GM19397 (cell line): Measurements from ENCODE around the gene TMPRSS2.

Source experiments
- ATAC-seq: cut with Tn5 transposase; IDR thresholded peaks from one replicate; pipeline ENCODE4 v1.9.1; 2021; ENCODE audit warnings: mild to moderate bottlenecking, moderate library complexity; ENCODE audit not compliant: unreplicated experiment

TMPRSS2 gene

DNA sequence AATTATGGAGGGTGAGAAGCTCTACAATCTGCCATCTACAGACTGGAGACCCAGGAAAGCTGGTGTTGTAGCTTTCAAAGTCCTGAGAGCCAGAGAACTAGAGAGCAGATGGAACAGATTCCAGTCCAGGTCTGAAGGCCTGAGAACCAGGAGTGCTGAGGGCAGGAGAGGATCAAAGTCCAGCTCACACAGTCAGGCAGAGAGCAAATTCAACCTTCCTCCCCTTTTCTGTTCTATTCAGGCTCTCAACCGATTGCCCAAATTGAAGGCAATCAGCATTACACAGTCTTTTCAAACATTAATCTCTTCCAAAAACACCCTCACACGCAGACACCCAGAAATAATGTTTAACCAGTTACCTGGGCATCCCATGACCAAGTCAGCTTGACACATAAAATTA is 2.5 kb upstream of the TMPRSS2 start:
- ATAC-seq: no peak

DNA sequence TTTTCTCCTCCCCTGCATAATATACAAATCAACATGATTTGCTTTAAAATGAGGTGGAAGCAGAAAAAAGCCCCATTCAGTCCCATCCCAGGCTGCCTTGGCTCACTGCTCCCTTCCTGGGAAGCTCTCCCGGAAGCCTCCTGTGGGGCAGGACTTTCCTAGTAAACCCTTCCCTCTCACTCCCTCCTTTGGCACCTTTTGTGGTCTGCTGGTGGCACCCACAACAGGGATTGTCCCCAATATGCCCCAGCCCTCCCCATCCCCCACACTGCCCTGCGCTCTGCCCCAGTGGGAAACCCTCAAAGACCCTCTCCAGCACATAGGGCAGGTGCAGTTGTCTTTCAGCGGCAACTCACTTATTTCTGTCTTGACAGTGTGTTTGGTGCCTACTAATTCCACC is 1.8 kb upstream of the TMPRSS2 start:
- no peak for ATAC-seq

DNA sequence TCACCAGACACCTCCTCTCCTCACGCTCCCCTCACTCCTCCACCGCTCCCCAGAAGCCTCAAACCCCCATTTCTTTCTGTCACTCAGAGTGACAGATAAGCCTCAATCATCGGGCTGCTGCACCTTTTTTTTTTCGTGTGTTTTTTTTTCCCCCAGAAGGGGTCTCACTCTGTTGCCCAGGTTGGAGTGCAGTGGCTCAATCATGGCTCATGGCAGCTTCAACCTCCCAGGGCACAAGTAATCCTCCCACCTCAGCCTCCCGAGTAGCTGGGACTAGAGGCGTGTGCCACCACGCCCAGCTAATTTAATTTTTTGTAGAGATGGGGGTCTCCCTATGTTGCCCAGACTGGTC is 1.2 kb upstream of the TMPRSS2 start:
- no peak for ATAC-seq

DNA sequence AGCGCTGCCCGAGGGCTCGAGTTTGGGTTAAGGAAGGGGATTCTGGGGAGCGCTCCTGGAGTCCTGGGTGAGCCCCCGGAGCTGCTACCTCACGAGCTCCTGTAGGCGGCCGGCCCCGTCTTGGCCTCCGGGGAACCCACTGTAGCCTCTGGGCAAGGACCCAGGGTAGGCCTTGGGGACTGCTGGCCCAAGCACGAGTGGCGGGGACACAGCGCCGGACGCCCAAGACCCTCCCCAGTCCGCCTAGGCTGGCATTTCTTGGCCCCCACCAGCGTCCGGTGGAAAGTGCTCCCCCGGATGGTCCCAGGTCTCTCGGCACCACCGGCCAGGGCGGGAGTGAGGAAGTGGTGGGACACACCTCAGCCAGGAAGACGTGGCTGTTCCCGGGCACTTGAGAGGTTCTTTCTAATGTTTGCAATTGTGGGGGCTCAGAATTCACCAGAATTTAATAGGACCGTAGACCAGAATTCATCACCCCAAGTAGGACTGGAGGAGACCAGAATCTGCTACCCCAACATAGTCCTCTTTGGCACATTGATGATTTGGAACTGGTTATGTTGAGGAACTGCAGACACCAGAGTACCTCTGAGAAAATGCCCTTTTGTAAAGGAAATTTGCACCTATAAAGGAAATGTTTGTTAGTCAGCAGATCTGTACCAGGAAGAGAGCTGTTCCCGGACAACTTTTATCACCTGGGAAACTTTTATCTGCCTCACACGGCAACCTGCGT is 622 bp upstream of the TMPRSS2 start:
- no peak for ATAC-seq

DNA sequence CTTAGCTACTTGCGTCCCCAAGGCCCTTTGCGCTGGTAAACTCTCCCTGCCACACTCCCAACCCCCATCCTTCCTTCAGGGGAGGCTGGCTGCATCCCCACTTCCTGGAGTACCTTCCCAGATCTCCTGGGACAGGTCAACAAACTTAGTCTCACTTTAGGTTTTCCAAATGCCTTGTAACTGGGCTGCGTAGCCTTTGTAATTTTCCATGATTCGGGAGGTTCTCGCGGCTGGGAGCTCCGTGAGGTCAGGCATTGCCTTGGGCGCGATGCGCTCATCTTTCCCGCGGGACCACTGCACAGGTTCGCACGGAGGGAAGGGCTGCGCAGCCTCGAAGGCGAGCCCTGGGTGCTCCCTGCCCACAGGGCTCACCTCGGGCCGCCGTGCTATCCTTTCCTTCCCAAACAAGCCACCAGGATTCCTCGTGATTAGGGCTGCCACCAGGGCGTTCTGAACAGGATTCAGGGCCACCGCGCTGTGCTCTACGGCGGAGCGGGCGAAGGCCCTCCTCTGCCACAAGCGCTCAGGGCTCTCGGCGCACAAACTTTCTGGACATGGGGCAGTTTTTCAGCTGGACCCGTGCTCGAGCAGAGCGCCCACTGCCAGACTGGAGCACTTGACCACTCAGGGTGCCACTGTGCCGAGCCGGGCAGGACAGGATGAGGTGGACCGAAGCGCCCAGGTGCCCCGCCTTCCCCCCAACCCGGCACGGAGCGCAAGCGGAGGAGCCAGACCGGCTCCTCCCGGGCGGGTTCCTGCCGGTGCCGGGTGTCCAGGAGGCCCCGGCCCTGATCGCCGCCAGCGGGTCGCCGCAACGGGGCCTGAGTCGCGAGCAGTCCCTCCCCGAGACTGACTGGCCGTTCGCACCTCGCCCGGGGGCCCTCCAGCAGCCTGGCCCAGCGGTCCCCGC is 1.1 kb downstream of the TMPRSS2 start:
- ATAC-seq: no peak

DNA sequence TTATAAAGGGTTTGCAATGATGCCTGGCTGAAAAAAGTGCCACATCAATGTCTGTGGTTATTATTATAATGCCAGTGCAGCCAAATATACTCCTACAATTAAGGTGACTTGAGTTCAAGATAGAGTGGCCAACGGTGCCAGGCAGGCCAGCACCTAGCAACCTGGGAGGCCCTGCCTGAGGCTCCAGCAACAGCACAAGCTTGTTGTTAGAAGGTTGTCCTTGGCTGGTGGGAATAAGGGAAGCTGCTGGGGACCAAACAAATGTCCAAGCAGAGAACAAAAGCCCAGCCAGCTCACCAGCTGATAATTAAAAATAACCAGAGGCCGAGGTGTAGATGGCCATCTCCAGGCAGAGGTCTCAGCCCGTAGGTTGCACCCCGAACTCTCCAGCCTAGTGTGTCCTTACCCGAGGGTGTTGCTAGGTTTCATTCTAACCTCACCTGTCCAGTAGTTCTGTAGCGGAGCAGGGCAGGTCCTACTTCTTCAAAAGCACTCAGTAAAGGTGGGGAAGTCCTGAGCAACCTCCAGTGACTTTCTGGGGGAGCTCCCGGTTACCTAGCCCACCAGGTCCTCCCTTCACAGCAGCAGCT is 1.9 kb downstream of the TMPRSS2 start:
- ATAC-seq: no peak

DNA sequence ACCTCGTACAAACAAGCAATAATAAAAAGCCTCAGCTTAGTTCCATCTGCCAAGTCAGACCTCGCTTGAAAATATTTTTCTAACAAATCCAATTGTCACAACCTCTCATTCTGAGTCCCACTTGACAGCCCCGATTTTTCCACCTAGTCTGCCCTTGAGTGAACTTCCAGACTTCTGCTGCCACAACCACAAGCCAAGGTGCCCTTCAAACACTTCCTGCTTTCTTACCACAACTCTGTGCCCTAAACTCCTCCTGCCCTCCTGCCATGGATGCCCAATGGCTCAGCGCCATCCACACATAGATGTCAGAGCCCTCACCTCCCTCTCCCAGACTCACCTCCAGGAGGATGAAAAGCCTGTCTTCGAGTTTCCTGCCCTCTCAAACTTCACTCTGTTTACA is 3.9 kb downstream of the TMPRSS2 start:
- ATAC-seq: no peak

DNA sequence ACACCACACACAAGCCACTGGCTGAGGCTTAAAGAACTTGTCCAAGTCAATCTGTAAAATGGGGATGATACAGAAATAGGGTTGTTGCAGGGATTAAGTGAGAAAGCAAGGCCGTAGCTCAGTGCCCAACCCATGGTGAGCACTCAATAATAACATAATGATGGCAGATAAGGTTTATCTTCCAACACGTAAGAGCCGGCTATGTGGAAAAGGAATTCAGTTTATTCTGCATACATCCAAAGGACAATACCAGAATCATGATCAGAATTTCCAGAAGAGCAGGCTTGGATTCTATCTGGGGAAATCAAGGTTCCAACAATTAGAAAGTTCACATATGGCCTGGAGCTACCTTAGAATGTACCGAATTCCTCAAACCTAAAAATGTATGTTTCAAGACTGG is 4.6 kb downstream of the TMPRSS2 start:
- ATAC-seq: no peak

DNA sequence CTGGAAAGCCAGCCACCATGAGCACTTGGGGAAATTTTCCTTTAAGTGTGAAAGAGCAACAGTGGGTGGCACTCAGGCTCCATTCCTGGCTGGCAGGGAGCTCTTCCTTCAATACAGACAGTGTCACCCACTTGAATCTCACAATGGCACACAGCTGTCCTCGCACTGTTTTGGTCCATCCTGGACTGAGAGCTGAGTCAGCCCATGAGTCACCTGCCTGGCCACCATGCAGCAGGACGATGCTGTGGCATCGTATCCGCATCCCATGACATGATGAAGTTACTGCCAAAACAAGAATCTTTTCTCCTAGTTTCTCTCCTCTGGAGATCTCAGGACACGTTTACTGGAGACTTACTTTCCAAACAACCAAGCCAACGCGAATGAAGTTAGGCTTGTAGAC is 6.0 kb downstream of the TMPRSS2 start:
- ATAC-seq: no peak

DNA sequence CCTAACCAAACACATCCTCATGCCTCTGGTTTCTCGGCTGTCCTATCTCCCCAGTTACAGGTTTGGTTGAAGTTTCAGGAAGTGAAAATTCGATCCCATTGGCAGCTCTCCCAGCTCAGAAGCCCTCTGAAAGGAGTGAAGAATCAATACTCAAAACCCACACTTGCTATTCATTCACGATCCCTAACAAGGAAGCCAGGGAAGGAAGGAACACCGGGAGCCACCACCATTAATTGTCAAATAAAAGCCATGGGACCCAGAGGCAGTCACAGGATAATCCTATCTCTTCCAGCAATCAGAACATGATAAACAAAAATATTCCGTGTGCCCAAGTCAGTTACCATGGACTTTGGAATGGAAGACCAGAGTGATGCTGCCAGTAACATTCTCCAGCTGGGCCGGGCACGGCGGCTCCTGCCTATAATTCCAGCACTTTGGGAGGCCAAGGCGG is 7.0 kb downstream of the TMPRSS2 start:
- ATAC-seq: no peak

DNA sequence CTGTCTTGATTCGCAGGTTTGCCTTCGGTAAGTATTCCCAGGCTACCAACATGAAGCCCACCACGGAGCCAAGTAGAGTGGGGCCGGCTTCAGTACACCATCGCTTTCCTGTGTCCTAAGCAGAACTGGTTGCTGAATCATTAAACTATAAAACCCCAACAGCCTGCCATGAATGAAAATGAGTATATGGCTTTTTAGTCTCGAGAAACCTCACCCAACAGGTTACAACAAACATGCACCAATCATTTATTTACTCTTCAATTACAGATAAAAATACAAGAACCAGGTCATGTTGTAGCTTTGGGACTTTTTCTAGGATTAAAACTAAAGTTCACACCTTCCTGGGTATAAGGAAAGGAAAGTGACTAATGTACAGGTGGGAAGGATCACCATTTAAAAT is 7.6 kb downstream of the TMPRSS2 start:
- ATAC-seq: no peak

DNA sequence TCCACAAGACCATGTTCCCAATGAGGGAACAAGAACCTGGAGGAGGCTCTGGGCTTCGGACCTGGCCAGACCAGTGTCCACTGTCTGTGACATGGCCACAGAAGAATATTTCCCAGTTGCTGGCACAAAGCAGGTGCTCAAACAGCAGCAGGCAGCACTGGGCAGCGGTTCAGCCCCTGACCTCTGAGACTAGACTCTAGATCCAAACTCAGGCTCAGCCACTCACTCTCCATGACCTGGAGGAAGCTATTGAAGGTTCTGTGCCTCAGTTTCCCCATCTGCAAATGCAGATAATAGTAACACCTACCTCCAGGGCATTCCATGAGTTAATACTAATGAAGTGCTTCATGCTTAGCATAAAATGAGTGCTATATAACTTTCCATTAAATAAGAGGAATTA is 8.0 kb downstream of the TMPRSS2 start:
- no peak for ATAC-seq

DNA sequence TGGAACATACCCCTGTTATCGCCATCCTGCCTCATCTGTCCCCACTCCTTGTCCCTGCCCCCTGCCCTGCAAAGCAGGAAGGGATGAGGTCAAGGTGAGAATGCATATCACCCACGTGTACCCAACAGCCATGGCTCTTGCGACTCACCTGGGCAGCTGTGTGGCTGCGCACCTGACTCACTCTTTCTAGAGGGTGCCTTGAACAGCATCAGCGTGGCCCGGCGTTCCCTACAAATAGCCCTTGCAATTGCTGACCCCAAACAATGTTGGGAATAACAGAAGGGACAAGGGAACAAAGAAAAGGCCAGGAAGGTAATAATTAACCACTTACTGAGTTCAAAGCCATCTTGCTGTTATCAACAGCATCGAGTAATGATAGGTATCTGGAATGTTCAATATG is 10.2 kb downstream of the TMPRSS2 start:
- no peak for ATAC-seq

DNA sequence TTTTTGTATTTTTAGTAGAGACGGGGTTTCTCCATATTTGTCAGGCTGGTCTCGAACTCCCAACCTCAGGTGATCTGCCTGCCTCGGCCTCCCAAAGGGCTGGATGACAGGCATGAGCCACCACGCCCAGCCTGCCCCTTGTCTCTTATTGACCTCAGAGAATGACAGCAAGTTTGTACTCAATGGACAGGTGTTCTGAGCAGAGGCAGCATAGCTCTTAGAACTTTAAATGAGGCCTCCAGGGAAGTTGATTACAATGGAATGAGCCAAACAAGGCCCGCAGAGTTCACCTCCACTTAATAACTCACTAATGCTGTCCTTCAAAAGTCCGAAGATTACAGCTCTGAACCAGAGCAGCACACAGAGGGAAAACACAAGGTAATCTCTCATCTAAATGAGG is 10.9 kb downstream of the TMPRSS2 start:
- ATAC-seq: no peak

DNA sequence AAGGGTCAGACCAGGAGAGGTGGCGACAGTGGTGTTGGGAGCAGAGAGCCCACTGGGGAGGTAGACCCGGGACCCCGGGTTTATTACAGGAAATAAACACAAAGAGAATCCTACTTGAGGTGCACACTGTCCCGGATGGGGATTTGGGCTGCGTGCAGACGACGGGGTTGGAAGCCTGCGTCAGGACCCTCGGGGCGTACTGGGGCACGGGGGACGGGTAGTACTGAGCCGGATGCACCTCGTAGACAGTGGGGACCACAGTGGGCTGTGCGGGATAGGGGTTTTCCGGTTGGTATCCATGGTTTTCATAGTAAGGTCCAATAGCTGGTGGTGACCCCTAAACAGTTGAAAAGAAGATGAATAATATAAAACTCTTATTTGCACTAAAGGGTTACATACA is 13.7 kb downstream of the TMPRSS2 start:
- no peak for ATAC-seq

DNA sequence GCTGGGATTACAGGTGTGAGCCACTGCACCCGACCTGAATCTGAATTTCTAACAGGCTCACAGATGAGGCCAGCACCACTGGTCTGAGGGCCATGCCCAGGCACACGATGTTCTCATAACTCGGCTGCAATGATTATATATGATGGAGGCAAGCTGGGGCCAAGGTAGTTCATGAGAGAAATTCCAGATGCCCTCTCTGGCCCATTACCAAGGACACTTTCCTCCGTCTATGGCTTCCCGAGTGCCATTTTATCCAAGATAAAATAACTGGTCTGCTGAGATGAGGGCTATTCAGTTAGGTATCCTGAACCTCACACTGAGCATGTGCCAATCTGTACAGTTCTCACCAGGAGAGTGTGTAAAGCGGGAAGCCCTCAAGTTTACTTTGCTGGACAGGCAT is 16.5 kb downstream of the TMPRSS2 start:
- no peak for ATAC-seq

DNA sequence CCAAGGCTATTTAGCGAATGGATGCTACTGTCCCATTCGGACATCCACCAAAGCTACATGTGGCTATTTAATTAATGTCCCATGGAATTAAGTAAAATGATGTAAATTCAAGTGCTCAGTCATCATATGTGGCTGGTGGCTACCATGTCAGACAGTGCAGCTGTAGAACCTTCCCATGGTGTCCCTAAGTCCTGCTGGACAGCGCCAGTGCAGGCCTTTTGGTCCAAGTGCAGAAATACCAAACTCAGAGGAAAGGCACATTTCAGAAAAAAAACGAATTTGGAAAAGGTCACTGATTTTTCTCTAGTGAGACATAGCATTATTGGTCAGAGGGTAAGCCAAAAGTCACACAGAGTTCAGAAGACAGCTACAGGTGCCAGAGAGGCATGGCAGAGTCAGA is 17.6 kb downstream of the TMPRSS2 start:
- no peak for ATAC-seq

DNA sequence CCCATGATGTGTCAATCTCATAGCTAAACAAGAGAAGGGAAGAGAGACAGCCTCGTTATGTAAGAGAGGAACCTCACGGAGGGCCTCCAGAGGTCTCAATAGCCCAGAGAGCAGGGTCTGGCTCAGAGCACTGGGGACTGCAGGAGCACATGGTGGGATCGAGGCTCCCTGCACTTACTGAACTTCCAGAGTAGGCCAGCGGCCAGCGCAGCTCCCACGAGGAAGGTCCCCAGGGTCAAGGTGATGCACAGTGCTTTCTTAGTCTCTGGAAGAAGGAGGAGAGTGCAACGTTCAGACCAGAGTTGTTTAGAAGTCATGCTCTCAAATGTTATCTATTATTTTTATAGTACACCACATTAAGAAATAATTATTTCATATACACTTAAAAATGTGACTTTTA is 18.6 kb downstream of the TMPRSS2 start:
- no peak for ATAC-seq

DNA sequence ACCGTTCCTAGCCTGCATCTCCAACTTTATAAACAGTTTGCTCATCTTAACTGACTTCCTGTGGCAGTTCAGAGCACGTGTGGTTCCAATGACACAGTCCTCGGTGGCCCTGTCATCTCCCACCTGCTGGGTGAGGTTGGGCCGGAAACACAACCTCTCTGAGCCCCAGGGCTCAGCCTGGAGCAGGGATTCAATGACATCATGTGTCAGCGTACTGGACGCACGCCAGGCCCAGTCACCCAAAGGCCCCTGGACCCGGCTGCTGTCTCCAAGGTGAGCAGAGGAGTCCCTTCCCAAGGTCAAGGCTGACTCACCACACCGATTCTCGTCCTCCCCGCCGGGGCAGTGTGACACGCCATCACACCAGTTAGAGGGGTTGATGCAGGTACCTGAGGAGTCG is 19.9 kb downstream of the TMPRSS2 start:
- ATAC-seq: no peak

DNA sequence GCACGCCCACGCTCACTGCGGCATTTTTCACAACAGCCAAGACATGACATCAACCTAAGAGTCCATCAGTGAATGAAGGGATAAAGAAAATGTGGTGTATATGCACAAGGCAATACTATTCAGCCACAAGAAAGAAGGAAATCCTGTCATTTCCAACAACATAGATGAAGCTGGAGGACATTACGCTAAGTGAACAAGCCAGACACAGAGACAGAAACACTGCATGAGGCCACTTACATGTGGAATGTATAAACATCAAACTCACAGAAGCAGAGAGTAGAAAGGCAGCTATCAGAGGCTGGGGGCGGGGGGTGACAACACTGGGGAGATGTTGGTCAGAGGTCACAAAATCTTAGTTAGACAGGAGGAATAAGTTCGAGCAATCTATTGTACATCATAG is 20.9 kb downstream of the TMPRSS2 start:
- no peak for ATAC-seq

DNA sequence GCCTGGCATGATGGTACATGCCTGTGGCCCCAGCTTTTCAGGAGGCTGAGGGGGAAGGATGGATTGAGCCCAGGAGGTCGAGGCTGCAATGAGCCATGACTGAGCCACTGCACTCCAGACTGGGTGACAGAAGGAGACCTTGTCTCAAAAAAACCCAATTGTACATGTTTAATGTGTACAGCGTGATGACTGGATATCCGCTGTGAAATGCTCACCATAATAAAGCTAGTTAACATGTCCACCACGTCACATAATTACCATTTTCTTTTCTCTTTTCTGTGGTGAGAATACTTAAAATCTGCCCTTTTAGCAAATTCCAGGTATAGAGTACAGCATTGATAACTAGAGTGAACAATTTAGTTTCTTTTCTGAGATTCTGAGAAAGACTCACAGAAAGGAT is 24.0 kb downstream of the TMPRSS2 start:
- ATAC-seq: no peak

DNA sequence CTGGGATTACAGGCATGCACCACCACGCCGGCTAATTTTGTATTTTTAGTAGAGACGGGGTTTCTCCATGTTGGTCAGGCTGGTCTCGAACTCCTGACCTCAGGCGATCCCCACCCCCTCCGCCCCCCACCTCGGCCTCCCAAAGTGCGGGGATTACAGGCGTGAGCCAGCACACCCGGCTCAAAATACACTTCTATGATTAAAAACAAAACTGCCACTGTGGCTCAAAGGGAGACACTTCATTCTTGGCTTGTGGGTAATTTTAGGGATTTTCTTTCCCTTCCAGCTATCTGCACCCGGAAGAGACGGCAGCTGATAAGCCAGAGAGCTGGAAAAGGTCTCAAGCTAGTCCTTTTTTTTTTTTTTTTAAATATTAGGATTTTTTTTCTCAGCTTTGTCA is 24.5 kb downstream of the TMPRSS2 start:
- no peak for ATAC-seq
